ENCODE data around the gene RADIL.
"Not testable (repeated sequence)": the region's sequence is repeated elsewhere in the genome, so short reads cannot be mapped to it uniquely, and the experiment has no call there.

The RADIL gene

GRCh38 chr7:4883372-4884144, at the start of gene RADIL:
RADIL (minus strand) TSS chr7:4883716; CDS start chr7:4878139, 5,577 bp downstream.
- peak; percentile 81 for DNase-seq (ENCODE audit: low read depth)

- no peak for DNase-seq (ENCODE audit: low read depth)
Measured at GRCh38 chr7:4931943-4932342, 48.4 kb upstream of the RADIL start.

GRCh38 chr7:4929005-4929404, 45.5 kb upstream of the RADIL start:
- no peak for DNase-seq (ENCODE audit: low read depth)

- no peak for DNase-seq (ENCODE audit: low read depth)
Measured at GRCh38 chr7:4928445-4928844, 44.9 kb upstream of the RADIL start.

- no peak for DNase-seq (ENCODE audit: low read depth)
Measured at GRCh38 chr7:4919969-4920766, 36.7 kb upstream of the RADIL start.

- no peak for DNase-seq (ENCODE audit: low read depth)
Measured at GRCh38 chr7:4916113-4916512, 32.6 kb upstream of the RADIL start.

GRCh38 chr7:4911111-4911828, 27.8 kb upstream of the RADIL start:
- no peak for DNase-seq (ENCODE audit: low read depth)

- DNase-seq (ENCODE audit: low read depth) = no peak
Measured at GRCh38 chr7:4906682-4907081, 23.2 kb upstream of the RADIL start.

GRCh38 chr7:4905171-4905570, 21.7 kb upstream of the RADIL start:
- no peak for DNase-seq (ENCODE audit: low read depth)

- no peak for DNase-seq (ENCODE audit: low read depth)
Measured at GRCh38 chr7:4904346-4904745, 20.8 kb upstream of the RADIL start.

GRCh38 chr7:4895766-4896165, 12.2 kb upstream of the RADIL start:
- no peak for DNase-seq (ENCODE audit: low read depth)

- DNase-seq (ENCODE audit: low read depth) = no peak
Measured at GRCh38 chr7:4894482-4894881, 11.0 kb upstream of the RADIL start.

GRCh38 chr7:4893929-4894475, 10.5 kb upstream of the RADIL start:
- no peak for DNase-seq (ENCODE audit: low read depth)

GRCh38 chr7:4893188-4893587, 9.7 kb upstream of the RADIL start:
- DNase-seq (ENCODE audit: low read depth) = not testable (repeated sequence)

- not testable (repeated sequence) for DNase-seq (ENCODE audit: low read depth)
Measured at GRCh38 chr7:4891522-4891921, 8.0 kb upstream of the RADIL start.

- no peak for DNase-seq (ENCODE audit: low read depth)
Measured at GRCh38 chr7:4889682-4890081, 6.2 kb upstream of the RADIL start.

GRCh38 chr7:4888161-4888560, 4.6 kb upstream of the RADIL start:
- no peak for DNase-seq (ENCODE audit: low read depth)

- no peak for DNase-seq (ENCODE audit: low read depth)
Measured at GRCh38 chr7:4886671-4887070, 3.2 kb upstream of the RADIL start.

- DNase-seq (ENCODE audit: low read depth) = no peak
Measured at GRCh38 chr7:4885317-4885807, 1.8 kb upstream of the RADIL start.

GRCh38 chr7:4884164-4884563, 648 bp upstream of the RADIL start:
- DNase-seq (ENCODE audit: low read depth) = no peak

- no peak for DNase-seq (ENCODE audit: low read depth)
Measured at GRCh38 chr7:4883033-4883371, 514 bp downstream of the RADIL start.
